ENCODE measurements around the gene CDK16.

Gene CDK16

GRCh38 chrX:47212381-47213293 is 5.8 kb upstream of the CDK16 start:
- H3K4me3 Mint-ChIP-seq = no peak overlapping the region
- H3K27ac Mint-ChIP-seq = no peak overlapping the region
- no peaks in the 10 kb centered on the region for H3K9me3 Mint-ChIP-seq
- peaks cover 13% of the 10 kb centered on the region for H3K4me1 Mint-ChIP-seq
- H3K36me3 Mint-ChIP-seq (ENCODE audit: low read depth) = peaks cover 79% of the 10 kb centered on the region
- TF ChIP-seq, protein P1, sequence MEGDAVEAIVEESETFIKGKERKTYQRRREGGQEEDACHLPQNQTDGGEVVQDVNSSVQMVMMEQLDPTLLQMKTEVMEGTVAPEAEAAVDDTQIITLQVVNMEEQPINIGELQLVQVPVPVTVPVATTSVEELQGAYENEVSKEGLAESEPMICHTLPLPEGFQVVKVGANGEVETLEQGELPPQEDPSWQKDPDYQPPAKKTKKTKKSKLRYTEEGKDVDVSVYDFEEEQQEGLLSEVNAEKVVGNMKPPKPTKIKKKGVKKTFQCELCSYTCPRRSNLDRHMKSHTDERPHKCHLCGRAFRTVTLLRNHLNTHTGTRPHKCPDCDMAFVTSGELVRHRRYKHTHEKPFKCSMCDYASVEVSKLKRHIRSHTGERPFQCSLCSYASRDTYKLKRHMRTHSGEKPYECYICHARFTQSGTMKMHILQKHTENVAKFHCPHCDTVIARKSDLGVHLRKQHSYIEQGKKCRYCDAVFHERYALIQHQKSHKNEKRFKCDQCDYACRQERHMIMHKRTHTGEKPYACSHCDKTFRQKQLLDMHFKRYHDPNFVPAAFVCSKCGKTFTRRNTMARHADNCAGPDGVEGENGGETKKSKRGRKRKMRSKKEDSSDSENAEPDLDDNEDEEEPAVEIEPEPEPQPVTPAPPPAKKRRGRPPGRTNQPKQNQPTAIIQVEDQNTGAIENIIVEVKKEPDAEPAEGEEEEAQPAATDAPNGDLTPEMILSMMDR (IDR thresholded peaks at IDR 0.05; ENCODE audit: unreplicated experiment in 3 of 3) = no peak
- no peaks in the 10 kb centered on the region for H3K27me3 Mint-ChIP-seq (ENCODE audit: low read depth)

DNA sequence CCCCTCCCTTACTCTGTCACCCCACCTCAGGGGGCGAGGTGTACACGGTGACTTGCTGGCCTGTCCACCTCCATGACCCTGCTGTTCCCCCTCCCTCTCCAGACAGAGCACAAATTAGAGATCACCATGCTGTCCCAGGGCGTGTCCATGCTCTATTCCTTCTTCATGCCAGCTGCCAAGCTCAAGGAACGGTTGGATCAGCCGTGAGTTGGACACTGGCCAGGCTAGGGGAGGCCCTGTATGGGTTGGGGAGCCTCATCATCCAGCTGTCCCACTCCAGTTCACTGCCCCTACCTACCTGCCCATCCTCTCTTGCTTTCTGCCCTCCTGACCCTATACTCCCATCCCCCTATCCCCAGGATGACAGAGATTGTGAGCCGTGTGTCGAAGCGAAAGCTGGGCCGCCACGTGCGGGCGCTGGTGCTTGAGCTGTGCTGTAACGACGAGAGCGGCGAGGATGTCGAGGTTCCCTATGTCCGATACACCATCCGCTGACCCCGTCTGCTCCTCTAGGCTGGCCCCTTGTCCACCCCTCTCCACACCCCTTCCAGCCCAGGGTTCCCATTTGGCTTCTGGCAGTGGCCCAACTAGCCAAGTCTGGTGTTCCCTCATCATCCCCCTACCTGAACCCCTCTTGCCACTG is 3.9 kb upstream of the CDK16 start:
- H3K9me3 Mint-ChIP-seq = no peaks in the 10 kb centered on the region
- no peaks in the 10 kb centered on the region for H3K27me3 Mint-ChIP-seq (ENCODE audit: low read depth)
- H3K4me1 Mint-ChIP-seq = peaks cover 16% of the 10 kb centered on the region
- H3K27ac Mint-ChIP-seq = peak overlapping the region in 1 of 3 experiments; percentile 45
- H3K4me3 Mint-ChIP-seq = no peak overlapping the region
- TF ChIP-seq, protein P1 (IDR thresholded peaks at IDR 0.05; ENCODE audit: unreplicated experiment in 3 of 3) = no peak
- peaks cover 63% of the 10 kb centered on the region for H3K36me3 Mint-ChIP-seq (ENCODE audit: low read depth)

- Mint-ChIP-seq H3K36me3 (ENCODE audit: low read depth) (peaks cover 58% of the 10 kb centered on the region), H3K27me3 (ENCODE audit: low read depth) (no peaks in the 10 kb centered on the region), H3K27ac (peak overlapping the region in 2 of 3 experiments; percentile 45 to 99), H3K4me3 (no peak overlapping the region), H3K9me3 (no peaks in the 10 kb centered on the region), H3K4me1 (peaks cover 25% of the 10 kb centered on the region)
- TF ChIP-seq, protein P1 (IDR thresholded peaks at IDR 0.05; ENCODE audit: unreplicated experiment in 3 of 3) = no peak
These were observed 3.1 kb upstream of the CDK16 start for GRCh38 chrX:47215291-47215900.

GRCh38 chrX:47216393-47216925 is 2.0 kb upstream of the CDK16 start:
- Mint-ChIP-seq H3K4me1 (peaks cover 32% of the 10 kb centered on the region), H3K4me3 (peak overlapping the region in 2 of 3 experiments; percentile 9 to 94), H3K27ac (peak overlapping the region; percentile 99 to 100 (median 99)), H3K36me3 (ENCODE audit: low read depth) (peaks cover 55% of the 10 kb centered on the region), H3K9me3 (no peaks in the 10 kb centered on the region), H3K27me3 (ENCODE audit: low read depth) (no peaks in the 10 kb centered on the region)
- TF ChIP-seq, protein P1 (IDR thresholded peaks at IDR 0.05; ENCODE audit: unreplicated experiment in 3 of 3) = no peak

DNA sequence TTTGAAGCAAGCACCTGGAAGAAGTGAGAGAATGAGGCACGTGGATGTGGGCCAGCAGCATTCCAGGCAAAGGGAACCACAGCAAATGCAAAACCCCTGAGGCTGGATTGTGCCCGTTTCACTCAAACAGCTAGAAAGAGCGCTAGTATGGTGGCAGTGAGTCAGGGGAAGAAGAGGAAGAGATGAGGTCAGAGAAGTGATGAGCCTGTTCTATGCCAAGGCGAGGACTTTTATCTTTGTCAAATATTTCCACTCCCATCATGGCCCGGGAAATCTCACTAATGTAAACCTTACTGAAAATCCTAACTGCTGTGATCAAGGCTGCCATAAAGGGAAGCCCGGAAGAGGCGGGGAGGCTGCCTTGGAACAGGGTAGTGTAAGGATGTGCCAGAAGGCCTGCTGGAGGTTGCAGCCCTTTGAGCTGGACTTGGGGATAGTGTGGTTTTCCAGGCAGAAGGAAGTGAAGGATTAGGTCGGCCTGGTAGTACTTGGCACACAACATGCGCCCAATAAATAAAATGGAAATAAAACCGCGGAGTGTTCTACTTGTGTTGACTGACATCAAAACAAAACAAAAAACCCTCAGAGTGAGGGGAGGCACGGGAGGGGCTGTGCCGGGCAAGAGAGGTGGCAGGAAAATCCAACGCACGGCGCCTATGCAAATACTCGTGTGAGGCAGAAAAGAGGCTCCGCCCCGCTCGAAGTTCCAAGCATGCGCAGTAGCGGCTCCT is 1.2 kb upstream of the CDK16 start:
- peak overlapping the region; percentile 94 for H3K4me3 Mint-ChIP-seq
- no peaks in the 10 kb centered on the region for H3K9me3 Mint-ChIP-seq
- TF ChIP-seq, protein P1 (IDR thresholded peaks at IDR 0.05; ENCODE audit: unreplicated experiment in 3 of 3) = no peak
- peak overlapping the region; percentile 99 to 100 (median 99) for H3K27ac Mint-ChIP-seq
- peaks cover 51% of the 10 kb centered on the region for H3K36me3 Mint-ChIP-seq (ENCODE audit: low read depth)
- H3K27me3 Mint-ChIP-seq (ENCODE audit: low read depth) = no peaks in the 10 kb centered on the region
- peaks cover 32% of the 10 kb centered on the region for H3K4me1 Mint-ChIP-seq

Data from nephron (organoid).